ENCODE results near the gene FAM241A.

- TF ChIP-seq POLR2A (IDR thresholded peaks at IDR 0.05) (no peak), EP300 (IDR thresholded peaks at IDR 0.05) (no peak), POLR2AphosphoS5 (IDR thresholded peaks at IDR 0.05) (no peak)
Observed at GRCh38 chr4:112183252-112183651, 38.0 kb downstream of the FAM241A start.

Data from upper lobe of left lung (tissue), 4 donors.